Stomach (tissue), 9 donors: Measurements from ENCODE around the gene TEX2. TPM values are rescaled to one million over a fixed set of nuclear protein-coding genes. Genes with fewer than 3 reads are reported as not detected.

Experiments used
- DNase-seq, 2 donors: peaks; one replicate each; pipeline versions ENCODE4 v3.0.0 to v3.0.0-alpha.2; 2013 to 2019
- H3K27ac ChIP-seq, 5 donors: fragments of 200-600 bp in 4 of 5; sonication (generic) in 4 of 5; one replicate each; pipeline ENCODE4 v1.5.1; 2013 to 2019; ENCODE audit warnings: mild to moderate bottlenecking in 1 of 5, moderate library complexity in 1 of 5
- H3K27me3 ChIP-seq, 3 donors: fragments of 200-600 bp; sonication (generic); one replicate each; pipeline ENCODE4 v1.5.1; 2017 to 2019; ENCODE audit warnings: mixed run types in 1 of 3
- H3K36me3 ChIP-seq, 4 donors: fragments of 200-600 bp; sonication (generic); 1 replicate in 3 of 4; 2 replicates in 1 of 4; pipeline ENCODE4 v1.5.1; 2016 to 2019
- H3K4me1 ChIP-seq, 4 donors: fragments of 200-600 bp; sonication (generic); one replicate each; pipeline ENCODE4 v1.5.1; 2016 to 2019
- H3K4me3 ChIP-seq, 4 donors: fragments of 200-600 bp; sonication (generic) in 3 of 4; one replicate each; pipeline ENCODE4 v1.5.1; 2016 to 2019; ENCODE audit warnings: mild to moderate bottlenecking in 1 of 4
- H3K9me3 ChIP-seq, 4 donors: fragments of 200-600 bp; sonication (generic); one replicate each; pipeline ENCODE4 v1.5.1; 2016 to 2019
- EP300 ChIP-seq: sonication (generic); formaldehyde crosslinking; IDR thresholded peaks from one replicate; pipeline ENCODE4 v1.6.1; 2017; ENCODE audit warnings: antibody characterized with exemption
- POLR2A ChIP-seq, 4 donors: fragments of 450-650 bp; IDR thresholded peaks; one replicate each; pipeline ENCODE4 v1.6.1; 2016; ENCODE audit warnings: antibody characterized with exemption in 4 of 4, control low read depth in 2 of 4, mild to moderate bottlenecking in 1 of 4, moderate library complexity in 1 of 4
- POLR2AphosphoS5 ChIP-seq, 3 donors: sonication (generic); formaldehyde crosslinking; IDR thresholded peaks; one replicate each; pipeline ENCODE4 v1.6.1; 2016; ENCODE audit warnings: antibody characterized with exemption in 3 of 3
- WGBS, 5 donors: extraction: QIAGEN DNeasy Blood & Tissue Kit in 3 of 5; methylation state at CpG; one replicate each; pipeline versions ENCODE4 v1.1.5 to v1.1.7; 2013 to 2018; 5-methylcytosine and 5-hydroxymethylcytosine counted together
- intact Hi-C: fragments of 100-400 bp; cut with DNase I; formaldehyde crosslinking; loops from one replicate; pipeline ENCODE4 v1.15.1; 2023; ENCODE audit warnings: low total_unique reads
- polyA plus RNA-seq, 3 donors: library from polyadenylated mRNA; stranded (reverse); fragments of 200-250 nt; gene quantifications; one replicate each; pipeline ENCODE4 v1.2.3, GENCODE V29; 2013
- total RNA-seq, 5 donors: library from RNA; depleted of rRNA; stranded (reverse); fragments of >200 nt; gene quantifications; one replicate each; pipeline versions ENCODE4 v1.1.0 to v1.2.3, GENCODE V29; 2014 to 2016
- TF ChIP-seq, protein P1 (sequence below), 7 experiments: fragments of 450-650 bp in 4 of 7; fragments of 200-600 bp in 3 of 7; sonication (generic) in 3 of 7; IDR thresholded peaks; one replicate each; pipeline ENCODE4 v1.5.1; 2016 to 2019; ENCODE audit warnings: antibody characterized with exemption in 7 of 7, control low read depth in 2 of 7, mild to moderate bottlenecking in 1 of 7
- donor health status: healthy with polysubstance abuse.
- donor health status: Bipolar disorder and iron deficiency.
- donor health status: healthy.

TEX2 gene
- total and polyA plus RNA-seq, 8 donors: 5.8 to 50.6 (median 26.1) TPM

DNA sequence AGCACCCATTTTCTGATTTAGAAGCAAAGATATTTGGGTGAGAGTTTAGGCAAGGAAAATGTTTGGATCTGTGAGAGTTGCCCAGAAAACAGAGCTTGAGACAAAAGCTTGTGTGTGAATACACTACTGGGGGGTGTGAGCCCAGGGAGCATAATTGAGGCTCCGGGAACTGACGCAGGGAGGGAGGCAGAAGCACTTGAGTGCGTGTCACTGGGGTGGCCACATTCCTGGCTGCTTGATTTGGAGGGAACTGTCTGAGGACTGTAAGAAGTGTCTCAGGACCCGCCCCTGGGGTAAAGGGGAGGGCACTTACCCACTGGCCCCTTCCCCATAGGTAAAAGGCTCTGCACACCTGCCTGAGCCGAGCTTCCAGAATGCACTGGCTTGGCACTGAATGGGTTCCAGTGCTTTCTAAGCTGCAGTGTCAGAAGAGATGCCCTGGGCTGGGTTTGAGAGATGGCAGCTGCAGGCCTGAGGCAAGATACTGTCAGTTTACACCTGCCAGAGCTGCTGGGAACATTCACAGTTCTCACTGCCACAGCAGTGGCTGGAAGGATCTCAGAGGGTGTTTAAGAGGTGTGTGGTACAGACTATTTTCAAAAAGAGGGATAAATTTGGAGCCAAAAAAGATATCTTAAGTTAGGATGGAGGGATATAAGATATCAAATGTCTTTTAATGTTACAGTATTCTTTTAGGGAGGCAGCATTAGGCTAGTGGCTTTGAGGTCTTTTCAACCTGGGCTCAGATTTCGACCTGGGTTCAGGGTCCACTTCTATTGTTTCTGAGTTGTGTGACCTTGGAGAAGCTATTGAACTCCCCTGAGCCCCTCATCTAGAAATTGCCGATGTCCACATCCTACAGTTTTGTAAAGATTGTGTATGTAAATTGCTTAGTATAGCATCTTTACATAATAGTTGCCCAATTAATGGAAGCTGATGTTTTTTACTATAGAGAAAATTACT lies 6.9 kb upstream of the TEX2 start:
- WGBS, 5 donors: 66 to 76% (median 73%) methylated on average over 6 to 7 of the region's 7 CpGs
- no peak for TF ChIP-seq EP300
- TF ChIP-seq, protein P1, sequence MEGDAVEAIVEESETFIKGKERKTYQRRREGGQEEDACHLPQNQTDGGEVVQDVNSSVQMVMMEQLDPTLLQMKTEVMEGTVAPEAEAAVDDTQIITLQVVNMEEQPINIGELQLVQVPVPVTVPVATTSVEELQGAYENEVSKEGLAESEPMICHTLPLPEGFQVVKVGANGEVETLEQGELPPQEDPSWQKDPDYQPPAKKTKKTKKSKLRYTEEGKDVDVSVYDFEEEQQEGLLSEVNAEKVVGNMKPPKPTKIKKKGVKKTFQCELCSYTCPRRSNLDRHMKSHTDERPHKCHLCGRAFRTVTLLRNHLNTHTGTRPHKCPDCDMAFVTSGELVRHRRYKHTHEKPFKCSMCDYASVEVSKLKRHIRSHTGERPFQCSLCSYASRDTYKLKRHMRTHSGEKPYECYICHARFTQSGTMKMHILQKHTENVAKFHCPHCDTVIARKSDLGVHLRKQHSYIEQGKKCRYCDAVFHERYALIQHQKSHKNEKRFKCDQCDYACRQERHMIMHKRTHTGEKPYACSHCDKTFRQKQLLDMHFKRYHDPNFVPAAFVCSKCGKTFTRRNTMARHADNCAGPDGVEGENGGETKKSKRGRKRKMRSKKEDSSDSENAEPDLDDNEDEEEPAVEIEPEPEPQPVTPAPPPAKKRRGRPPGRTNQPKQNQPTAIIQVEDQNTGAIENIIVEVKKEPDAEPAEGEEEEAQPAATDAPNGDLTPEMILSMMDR (IDR thresholded peaks at IDR 0.05): no peak
- TF ChIP-seq POLR2AphosphoS5 (IDR thresholded peaks at IDR 0.05): no peak
- TF ChIP-seq POLR2A (IDR thresholded peaks at IDR 0.05): no peak

DNA sequence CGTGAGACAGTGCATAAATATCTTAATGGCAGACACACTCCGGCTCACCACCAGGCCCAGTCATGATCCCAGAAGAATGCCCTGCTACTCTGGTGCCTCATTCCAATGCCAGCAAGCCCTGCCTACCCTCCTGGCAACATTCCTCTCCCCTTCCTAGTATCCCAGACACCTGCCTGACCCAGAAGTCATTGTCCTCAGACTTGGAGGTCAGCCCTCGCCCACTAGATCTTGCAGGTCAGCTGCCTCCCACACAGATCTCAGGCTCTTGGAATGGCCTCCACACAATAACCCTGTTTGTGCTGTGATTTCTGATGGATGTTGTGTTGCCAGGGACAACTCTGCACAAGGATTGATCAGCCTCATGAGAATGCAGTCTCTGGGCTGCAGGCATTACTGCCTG lies 1.8 kb upstream of the TEX2 start:
- H3K27me3 ChIP-seq: no peaks in the 10 kb centered on the region
- no peak overlapping the region for H3K4me3 ChIP-seq
- H3K36me3 ChIP-seq: no peaks in the 10 kb centered on the region
- H3K27ac ChIP-seq: no peak overlapping the region
- H3K4me1 ChIP-seq: peaks cover 18 to 33% (median 26%) of the 10 kb centered on the region in 4 donors
- no peak for DNase-seq
- WGBS, 5 donors: 60 to 88% (median 79%) methylated on average over 3 of the region's 3 CpGs
- no peaks in the 10 kb centered on the region for H3K9me3 ChIP-seq
- TF ChIP-seq POLR2AphosphoS5 (IDR thresholded peaks at IDR 0.05): no peak
- TF ChIP-seq POLR2A (IDR thresholded peaks at IDR 0.05): no peak
- intact Hi-C loops: loop anchor here (10.0 kb wide), 1 partner anchor 110 kb away; no protein-coding TSS in a partner anchor

More for the DNA sequence above, 6.9 kb upstream of the TEX2 start:
- Histone ChIP-seq H3K4me1 (no peaks in the 10 kb centered on the region), H3K4me3 (no peak overlapping the region), H3K9me3 (peaks cover 0 to 9% (median 0%) of the 10 kb centered on the region in 4 donors), H3K27ac (no peak overlapping the region), H3K27me3 (no peaks in the 10 kb centered on the region), H3K36me3 (no peaks in the 10 kb centered on the region)
- intact Hi-C loops: loop anchor here (10.0 kb wide), 1 partner anchor 115 kb away; no protein-coding TSS in a partner anchor
- DNase-seq: no peak

DNA sequence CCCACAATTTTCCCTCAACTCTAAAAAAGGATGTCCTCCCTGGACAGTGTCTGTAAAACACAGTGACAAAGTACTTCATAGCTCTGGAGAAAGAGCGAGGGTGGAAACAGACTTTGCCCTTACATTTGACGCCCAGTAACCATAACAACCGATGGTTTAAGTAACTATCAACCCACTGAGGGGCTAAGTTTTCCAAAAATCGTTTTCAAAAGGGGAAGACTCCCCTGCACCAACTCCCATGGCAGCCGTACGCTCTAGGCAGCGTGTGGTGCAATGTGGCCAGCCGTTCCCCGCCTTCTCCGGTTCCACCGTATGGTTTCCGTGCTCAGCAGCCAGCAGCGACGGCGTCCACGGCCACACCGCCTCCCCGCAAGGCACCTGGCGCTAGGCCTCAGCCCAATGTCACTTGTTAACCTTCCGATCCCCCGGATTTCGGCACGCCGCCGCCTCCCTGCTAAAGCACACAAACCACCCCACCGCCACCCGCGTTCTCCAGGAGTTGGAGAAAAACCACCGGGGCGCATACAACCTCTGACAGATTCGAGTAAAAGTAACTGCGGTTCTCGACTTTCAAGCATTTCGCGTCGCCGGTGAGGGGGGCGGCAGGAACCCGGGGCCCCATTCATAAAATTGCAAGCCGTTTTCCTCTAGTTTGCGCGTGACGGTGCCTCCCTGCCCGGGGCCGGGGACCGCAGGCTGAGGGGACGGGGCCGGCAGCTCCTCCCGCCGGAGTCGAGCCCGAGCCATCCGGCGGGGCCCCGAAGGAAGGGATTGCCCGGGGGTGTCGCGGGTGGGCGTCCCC lies 661 bp downstream of the TEX2 start:
- H3K4me3 ChIP-seq: peak overlapping the region; percentile 95 to 99 (median 98)
- peak; percentile 80 to 81 for DNase-seq
- no peaks in the 10 kb centered on the region for H3K9me3 ChIP-seq
- no peaks in the 10 kb centered on the region for H3K36me3 ChIP-seq
- TF ChIP-seq, protein P1 (IDR thresholded peaks at IDR 0.05): no peak
- no peak for TF ChIP-seq EP300
- TF ChIP-seq POLR2AphosphoS5 (IDR thresholded peaks at IDR 0.05): peak in 1 of 3 donors; percentile 27
- no peak for TF ChIP-seq POLR2A (IDR thresholded peaks at IDR 0.05)
- H3K4me1 ChIP-seq: peaks cover 19 to 45% (median 29%) of the 10 kb centered on the region in 4 donors
- 1% methylated on average over 27 to 59 of the region's 59 CpGs for WGBS, 5 donors
- H3K27me3 ChIP-seq: no peaks in the 10 kb centered on the region
- intact Hi-C loops: loop anchor here (10.0 kb wide), 1 partner anchor 108 kb away; no protein-coding TSS in a partner anchor
- H3K27ac ChIP-seq: peak overlapping the region; percentile 92 to 99 (median 95)

DNA sequence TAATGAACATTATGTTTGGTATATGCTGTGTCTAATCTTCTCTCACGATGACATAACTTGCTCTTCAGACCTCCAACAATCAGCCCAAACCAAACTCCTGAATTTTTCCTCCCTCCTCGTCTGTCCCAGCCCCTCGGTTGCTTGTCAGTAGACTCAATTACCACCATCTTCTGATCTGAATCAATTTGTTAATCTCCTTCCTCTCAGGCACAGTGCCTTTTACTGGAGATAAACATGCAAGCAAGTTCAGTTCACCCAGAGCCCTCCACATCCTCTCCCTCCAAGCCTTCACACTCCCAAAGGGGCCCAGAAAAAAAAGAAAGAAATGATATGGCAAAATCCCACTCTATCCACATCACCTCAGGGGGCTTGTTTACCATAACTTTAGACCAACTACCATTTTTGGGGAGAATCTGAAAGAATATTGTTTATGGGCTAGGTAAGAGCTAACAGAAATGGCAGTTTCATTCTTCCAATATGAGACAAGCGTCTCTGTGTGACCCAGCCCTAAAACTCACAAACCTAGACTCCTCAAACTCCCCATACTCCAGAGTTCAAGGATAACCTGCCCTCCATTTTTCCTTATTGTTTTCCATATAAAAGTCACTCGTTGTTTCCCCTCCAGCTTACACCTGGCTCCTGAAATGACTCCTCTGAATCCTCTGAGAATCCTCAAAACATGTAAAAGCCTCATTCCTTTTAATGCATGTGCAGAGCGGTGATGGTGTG lies 1.5 kb downstream of the TEX2 start:
- Histone ChIP-seq H3K4me1 (peaks cover 19 to 46% (median 29%) of the 10 kb centered on the region in 4 donors), H3K9me3 (no peaks in the 10 kb centered on the region), H3K27ac (peak overlapping the region; percentile 92 to 99 (median 95)), H3K4me3 (peak overlapping the region; percentile 95 to 99 (median 98)), H3K36me3 (no peaks in the 10 kb centered on the region), H3K27me3 (no peaks in the 10 kb centered on the region)
- TF ChIP-seq EP300: no peak
- no peak for TF ChIP-seq POLR2AphosphoS5 (IDR thresholded peaks at IDR 0.05)
- TF ChIP-seq, protein P1 (IDR thresholded peaks at IDR 0.05): no peak
- no peak for TF ChIP-seq POLR2A (IDR thresholded peaks at IDR 0.05)
- DNase-seq: no peak
- intact Hi-C loops: loop anchor here (10.0 kb wide), 1 partner anchor 107 kb away; no protein-coding TSS in a partner anchor
- 29 to 44% (median 42%) methylated on average over 6 of the region's 6 CpGs for WGBS, 5 donors
